ENCODE data around the gene ASTE1.
A peak's percentile ranks its signal among the peaks of the same experiment; 100 is the strongest.

Gene ASTE1

DNA sequence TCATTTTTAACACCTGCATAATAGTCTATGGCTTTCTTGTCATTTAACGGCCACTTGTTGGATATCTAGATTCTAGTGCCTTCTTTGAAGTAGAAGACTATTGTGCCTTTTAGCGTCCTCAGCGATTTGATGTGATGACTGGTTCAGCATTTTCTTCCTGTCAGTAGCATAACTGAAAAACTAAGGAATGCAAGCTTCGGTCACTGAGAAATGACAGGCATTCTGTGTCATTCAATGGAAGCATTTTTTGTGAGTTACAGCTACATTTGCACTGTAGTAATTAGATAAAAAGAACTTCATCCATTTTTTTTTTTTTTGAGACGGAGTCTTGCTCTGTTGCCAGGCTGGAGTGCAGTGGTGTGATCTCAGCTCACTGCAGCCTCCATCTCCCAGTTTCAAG, 10.4 kb upstream of the ASTE1 start:
- H3K36me3 ChIP-seq (ENCODE audit: control insufficient read depth, insufficient read depth, low read length), result no peaks in the 10 kb centered on the region
- H3K4me3 ChIP-seq (ENCODE audit: low read length), result no peak overlapping the region
- no peak overlapping the region for H3K9ac ChIP-seq (ENCODE audit: low read length)
- no peaks in the 10 kb centered on the region for H3K4me1 ChIP-seq (ENCODE audit: control insufficient read depth, insufficient read depth, low read length)
- H3K27me3 ChIP-seq (ENCODE audit: control insufficient read depth, insufficient read depth, low read length), result no peaks in the 10 kb centered on the region
- H3K9me3 ChIP-seq (ENCODE audit: control insufficient read depth, low read length), result no peaks in the 10 kb centered on the region

DNA sequence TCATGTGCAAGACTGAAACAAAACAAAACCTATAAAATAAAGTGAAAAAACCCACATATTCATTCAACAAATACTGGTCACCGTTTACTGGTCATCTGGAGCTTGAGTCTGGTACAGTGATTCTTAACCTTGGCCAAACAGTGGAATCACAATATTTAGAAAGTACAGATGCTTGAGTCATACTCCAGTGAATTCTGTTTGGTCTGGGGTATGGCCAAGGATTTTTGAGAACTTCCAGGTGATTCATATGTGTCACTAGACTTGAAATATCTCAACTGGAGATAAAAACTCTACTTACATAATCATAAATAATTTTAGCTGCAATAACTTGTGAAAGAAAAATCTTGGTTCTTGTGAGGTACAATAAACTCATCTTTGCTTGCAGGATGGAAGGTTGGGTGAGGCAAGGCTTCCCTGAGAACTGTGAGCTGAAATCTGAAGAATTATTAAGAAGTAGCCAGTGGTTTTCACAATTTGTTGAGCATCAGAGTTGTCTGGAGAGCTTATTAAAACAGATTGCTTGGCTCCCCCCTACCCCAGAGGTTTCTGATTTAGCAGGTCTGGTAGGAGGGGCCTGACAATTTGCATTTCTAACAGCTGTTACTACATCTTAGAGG, 9.7 kb upstream of the ASTE1 start:
- H3K36me3 ChIP-seq (ENCODE audit: control insufficient read depth, insufficient read depth, low read length), result no peaks in the 10 kb centered on the region
- no peaks in the 10 kb centered on the region for H3K4me1 ChIP-seq (ENCODE audit: control insufficient read depth, insufficient read depth, low read length)
- no peak overlapping the region for H3K4me3 ChIP-seq (ENCODE audit: low read length)
- no peak overlapping the region for H3K9ac ChIP-seq (ENCODE audit: low read length)
- no peaks in the 10 kb centered on the region for H3K9me3 ChIP-seq (ENCODE audit: control insufficient read depth, low read length)
- H3K27me3 ChIP-seq (ENCODE audit: control insufficient read depth, insufficient read depth, low read length), result no peaks in the 10 kb centered on the region

- H3K27me3 ChIP-seq (ENCODE audit: control insufficient read depth, insufficient read depth, low read length), result no peaks in the 10 kb centered on the region
- no peak overlapping the region for H3K4me3 ChIP-seq (ENCODE audit: low read length)
- H3K9ac ChIP-seq (ENCODE audit: low read length), result no peak overlapping the region
- H3K4me1 ChIP-seq (ENCODE audit: control insufficient read depth, insufficient read depth, low read length), result no peaks in the 10 kb centered on the region
- H3K36me3 ChIP-seq (ENCODE audit: control insufficient read depth, insufficient read depth, low read length), result no peaks in the 10 kb centered on the region
- H3K9me3 ChIP-seq (ENCODE audit: control insufficient read depth, low read length), result no peaks in the 10 kb centered on the region
These were observed 7.0 kb upstream of the ASTE1 start for GRCh38 chr3:131033480-131034080.

GRCh38 chr3:131031660-131032059, 5.0 kb upstream of the ASTE1 start:
- H3K27me3 ChIP-seq (ENCODE audit: control insufficient read depth, insufficient read depth, low read length), result no peaks in the 10 kb centered on the region
- H3K4me3 ChIP-seq (ENCODE audit: low read length), result no peak overlapping the region
- no peaks in the 10 kb centered on the region for H3K36me3 ChIP-seq (ENCODE audit: control insufficient read depth, insufficient read depth, low read length)
- H3K9me3 ChIP-seq (ENCODE audit: control insufficient read depth, low read length), result no peaks in the 10 kb centered on the region
- H3K9ac ChIP-seq (ENCODE audit: low read length), result no peak overlapping the region
- H3K4me1 ChIP-seq (ENCODE audit: control insufficient read depth, insufficient read depth, low read length), result no peaks in the 10 kb centered on the region

GRCh38 chr3:131028844-131029243, 2.2 kb upstream of the ASTE1 start:
- Histone ChIP-seq H3K4me3 (ENCODE audit: low read length) (no peak overlapping the region), H3K9ac (ENCODE audit: low read length) (no peak overlapping the region), H3K36me3 (ENCODE audit: control insufficient read depth, insufficient read depth, low read length) (no peaks in the 10 kb centered on the region), H3K4me1 (ENCODE audit: control insufficient read depth, insufficient read depth, low read length) (peaks cover 6% of the 10 kb centered on the region), H3K27me3 (ENCODE audit: control insufficient read depth, insufficient read depth, low read length) (no peaks in the 10 kb centered on the region), H3K9me3 (ENCODE audit: control insufficient read depth, low read length) (no peaks in the 10 kb centered on the region)

DNA sequence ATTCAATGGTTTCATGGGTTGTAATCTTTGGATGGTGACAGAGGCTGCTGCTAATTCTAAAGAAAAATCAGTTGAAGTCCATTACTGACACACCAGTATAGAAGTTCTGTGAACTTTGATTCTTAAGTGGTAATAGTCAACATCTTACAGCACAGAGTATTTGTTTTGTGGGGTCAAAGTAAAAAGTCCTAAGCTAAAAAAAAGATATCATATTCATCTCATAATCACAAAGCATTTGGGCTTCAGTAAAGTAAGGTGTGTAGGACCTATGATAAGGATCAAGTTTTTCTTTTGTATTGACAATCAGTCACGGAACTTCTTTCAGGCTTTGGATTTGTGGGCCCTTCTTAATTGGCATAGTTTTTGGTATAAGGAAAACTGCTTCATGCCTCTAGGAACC, 1.1 kb downstream of the ASTE1 start:
- no peaks in the 10 kb centered on the region for H3K36me3 ChIP-seq (ENCODE audit: control insufficient read depth, insufficient read depth, low read length)
- H3K4me3 ChIP-seq (ENCODE audit: low read length), result peak overlapping the region; percentile 94
- H3K4me1 ChIP-seq (ENCODE audit: control insufficient read depth, insufficient read depth, low read length), result peaks cover 12% of the 10 kb centered on the region
- peak overlapping the region; percentile 90 for H3K9ac ChIP-seq (ENCODE audit: low read length)
- no peaks in the 10 kb centered on the region for H3K9me3 ChIP-seq (ENCODE audit: control insufficient read depth, low read length)
- no peaks in the 10 kb centered on the region for H3K27me3 ChIP-seq (ENCODE audit: control insufficient read depth, insufficient read depth, low read length)

GRCh38 chr3:131020122-131020693, 6.4 kb downstream of the ASTE1 start:
- Histone ChIP-seq H3K9ac (ENCODE audit: low read length) (no peak overlapping the region), H3K4me1 (ENCODE audit: control insufficient read depth, insufficient read depth, low read length) (peaks cover 14% of the 10 kb centered on the region), H3K27me3 (ENCODE audit: control insufficient read depth, insufficient read depth, low read length) (no peaks in the 10 kb centered on the region), H3K9me3 (ENCODE audit: control insufficient read depth, low read length) (no peaks in the 10 kb centered on the region), H3K36me3 (ENCODE audit: control insufficient read depth, insufficient read depth, low read length) (peaks cover 5% of the 10 kb centered on the region), H3K4me3 (ENCODE audit: low read length) (no peak overlapping the region)

DNA sequence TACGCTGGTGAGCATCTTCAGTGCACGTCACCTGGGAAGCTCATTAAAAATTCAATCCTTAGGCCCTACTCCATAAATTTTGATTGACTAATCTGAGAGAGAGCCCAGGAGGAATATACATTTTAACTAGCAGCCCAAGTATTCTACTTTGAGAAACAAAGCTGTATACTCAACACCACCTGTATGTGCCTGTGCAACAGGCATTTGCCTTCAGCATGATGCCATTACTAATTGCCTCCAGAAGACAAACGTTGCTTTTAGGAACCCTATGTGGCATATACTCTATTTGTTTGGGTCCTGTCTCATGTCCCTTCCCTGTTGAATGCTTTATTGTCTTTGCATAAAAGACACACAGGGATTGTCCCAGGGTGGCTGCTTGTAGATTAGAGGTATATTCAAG, 7.7 kb downstream of the ASTE1 start:
- no peaks in the 10 kb centered on the region for H3K27me3 ChIP-seq (ENCODE audit: control insufficient read depth, insufficient read depth, low read length)
- peaks cover 9% of the 10 kb centered on the region for H3K4me1 ChIP-seq (ENCODE audit: control insufficient read depth, insufficient read depth, low read length)
- no peak overlapping the region for H3K4me3 ChIP-seq (ENCODE audit: low read length)
- H3K9me3 ChIP-seq (ENCODE audit: control insufficient read depth, low read length), result no peaks in the 10 kb centered on the region
- no peak overlapping the region for H3K9ac ChIP-seq (ENCODE audit: low read length)
- peaks cover 5% of the 10 kb centered on the region for H3K36me3 ChIP-seq (ENCODE audit: control insufficient read depth, insufficient read depth, low read length)

DNA sequence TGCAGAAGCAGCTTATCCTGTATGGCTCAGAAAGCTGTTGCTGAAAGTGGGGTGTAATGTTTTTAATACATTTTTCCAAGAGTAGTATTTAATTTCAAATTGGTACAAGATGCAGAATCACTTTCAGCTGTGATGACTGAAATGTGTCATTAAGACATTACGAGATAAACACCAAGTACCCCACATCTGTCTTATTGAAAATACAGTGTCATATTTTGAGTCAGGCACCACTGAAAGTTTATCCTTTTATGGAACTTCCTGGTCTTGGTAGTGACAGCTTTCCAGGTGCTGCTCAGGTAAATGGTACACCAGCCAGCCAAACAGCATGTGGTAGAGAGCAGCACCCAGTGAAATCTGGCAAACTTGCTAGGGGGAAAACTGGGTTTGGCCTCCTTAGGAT, 16.9 kb downstream of the ASTE1 start:
- H3K36me3 ChIP-seq (ENCODE audit: control insufficient read depth, insufficient read depth, low read length), result no peaks in the 10 kb centered on the region
- no peak overlapping the region for H3K9ac ChIP-seq (ENCODE audit: low read length)
- no peak overlapping the region for H3K4me3 ChIP-seq (ENCODE audit: low read length)
- H3K27me3 ChIP-seq (ENCODE audit: control insufficient read depth, insufficient read depth, low read length), result no peaks in the 10 kb centered on the region
- no peaks in the 10 kb centered on the region for H3K4me1 ChIP-seq (ENCODE audit: control insufficient read depth, insufficient read depth, low read length)
- H3K9me3 ChIP-seq (ENCODE audit: control insufficient read depth, low read length), result no peaks in the 10 kb centered on the region

DNA sequence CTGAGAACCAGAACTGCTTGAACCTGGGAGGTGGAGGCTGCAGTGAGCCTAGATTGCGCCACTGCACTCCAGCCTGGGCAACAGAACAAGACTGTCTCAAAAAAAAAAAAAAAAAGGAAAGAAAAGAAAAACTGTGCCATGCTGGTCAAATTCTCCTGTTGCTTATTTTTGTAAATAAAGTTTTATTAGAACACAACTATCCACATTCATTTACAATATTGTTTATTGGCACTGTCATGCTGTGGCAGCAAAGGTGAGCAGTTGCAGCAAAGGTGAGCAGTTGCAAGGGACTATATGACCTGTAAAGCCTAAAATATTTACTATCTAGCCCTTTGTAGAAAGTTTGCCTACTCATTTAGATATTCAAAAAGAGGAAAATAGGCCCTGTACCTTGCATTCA, 18.3 kb downstream of the ASTE1 start:
- Histone ChIP-seq H3K4me1 (ENCODE audit: control insufficient read depth, insufficient read depth, low read length) (no peaks in the 10 kb centered on the region), H3K4me3 (ENCODE audit: low read length) (no peak overlapping the region), H3K9me3 (ENCODE audit: control insufficient read depth, low read length) (no peaks in the 10 kb centered on the region), H3K9ac (ENCODE audit: low read length) (no peak overlapping the region), H3K27me3 (ENCODE audit: control insufficient read depth, insufficient read depth, low read length) (no peaks in the 10 kb centered on the region), H3K36me3 (ENCODE audit: control insufficient read depth, insufficient read depth, low read length) (no peaks in the 10 kb centered on the region)

DNA sequence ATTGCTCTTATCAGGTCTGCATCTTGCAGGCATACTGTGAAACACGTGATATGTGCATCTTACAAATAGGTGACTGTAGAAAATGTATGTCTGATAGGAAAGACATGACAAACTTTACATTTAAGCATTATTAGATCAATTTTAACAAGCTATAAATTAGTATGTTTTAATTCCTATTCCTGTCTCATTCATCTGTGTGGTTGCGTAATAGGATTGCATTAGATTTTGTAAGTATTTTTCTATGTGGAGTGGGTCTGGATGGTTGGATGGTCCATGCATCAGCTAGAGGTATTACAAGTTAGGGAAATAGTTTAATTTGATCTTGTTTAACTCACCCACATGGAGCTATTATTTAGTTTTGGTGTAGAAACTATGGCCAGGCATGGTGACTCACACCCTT, 18.8 kb downstream of the ASTE1 start:
- H3K4me1 ChIP-seq (ENCODE audit: control insufficient read depth, insufficient read depth, low read length), result no peaks in the 10 kb centered on the region
- no peaks in the 10 kb centered on the region for H3K27me3 ChIP-seq (ENCODE audit: control insufficient read depth, insufficient read depth, low read length)
- H3K4me3 ChIP-seq (ENCODE audit: low read length), result no peak overlapping the region
- no peaks in the 10 kb centered on the region for H3K36me3 ChIP-seq (ENCODE audit: control insufficient read depth, insufficient read depth, low read length)
- no peaks in the 10 kb centered on the region for H3K9me3 ChIP-seq (ENCODE audit: control insufficient read depth, low read length)
- H3K9ac ChIP-seq (ENCODE audit: low read length), result no peak overlapping the region

GRCh38 chr3:131007256-131007655, 19.4 kb downstream of the ASTE1 start:
- H3K9me3 ChIP-seq (ENCODE audit: control insufficient read depth, low read length), result no peaks in the 10 kb centered on the region
- no peaks in the 10 kb centered on the region for H3K27me3 ChIP-seq (ENCODE audit: control insufficient read depth, insufficient read depth, low read length)
- no peak overlapping the region for H3K4me3 ChIP-seq (ENCODE audit: low read length)
- H3K9ac ChIP-seq (ENCODE audit: low read length), result no peak overlapping the region
- H3K4me1 ChIP-seq (ENCODE audit: control insufficient read depth, insufficient read depth, low read length), result no peaks in the 10 kb centered on the region
- H3K36me3 ChIP-seq (ENCODE audit: control insufficient read depth, insufficient read depth, low read length), result no peaks in the 10 kb centered on the region

Measured in mucosa of stomach (tissue), 1 donor.